A549 (cell line): ENCODE results near the gene ABRAXAS1. TPM values are rescaled to one million over a fixed set of nuclear protein-coding genes. Genes with fewer than 3 reads are reported as not detected.

Source experiments
- ATAC-seq, 2 experiments: fragments of 200-7000 bp in 1 of 2; fragments of >200 bp in 1 of 2; cut with Nextera tagmentation in 1 of 2; cut with Tn5 transposase in 1 of 2; 3 replicates each; pipeline versions ENCODE4 v1.8.0 to v1.9.1; 2018 to 2020; ENCODE audit warnings: mild to moderate bottlenecking in 1 of 2, moderate library complexity in 1 of 2
- CTCF ChIA-PET: fragments of 300-600 bp; sonication (Branson Sonifier 250); formaldehyde crosslinking; extraction: SDS; loops from one replicate; lab custom pipeline; 2021; ENCODE audit warnings: antibody characterized with exemption, inconsistent platforms; lab: Yijun Ruan, JAX
- POLR2A ChIA-PET: fragments of 350-600 bp; formaldehyde crosslinking; extraction: SDS; loops from one replicate; lab custom pipeline; 2021; ENCODE audit warnings: antibody characterized with exemption, inconsistent platforms; lab: Yijun Ruan, JAX
- DNase-seq, 2 experiments: peaks; one replicate each; pipeline versions ENCODE4 v3.0.0 to v3.0.0-alpha.2; 2011 to 2016; ENCODE audit warnings: low read depth in 1 of 2, low spot score in 1 of 2
- FAIRE-seq: peaks from 2 replicates; lab custom pipeline; 2011; peaks lifted over from hg19 to GRCh38; lab: Jason Lieb, UNC
- H3K27ac ChIP-seq, 2 experiments: fragments of >200 bp; sonication (Bioruptor Twin); formaldehyde crosslinking; 3 replicates each; pipeline ENCODE4 v1.5.1; 2016 to 2017
- H3K4me1 ChIP-seq: fragments of >200 bp; sonication (Bioruptor Twin); formaldehyde crosslinking; 3 replicates; pipeline ENCODE4 v1.6.1; 2016
- H3K4me2 ChIP-seq: fragments of >200 bp; sonication (Bioruptor Twin); formaldehyde crosslinking; 3 replicates; pipeline ENCODE4 v1.6.1; 2016
- H3K4me3 ChIP-seq: fragments of >200 bp; sonication (Bioruptor Twin); formaldehyde crosslinking; 3 replicates; pipeline ENCODE4 v1.5.1; 2016
- H3K9me3 ChIP-seq: fragments of >200 bp; sonication (Bioruptor Twin); formaldehyde crosslinking; 3 replicates; pipeline ENCODE4 v1.6.1; 2016
- ATOH8 ChIP-seq: fragments of 250-450 bp; sonication (Bioruptor Pico); IDR thresholded peaks from 2 replicates; pipeline ENCODE4 v1.5.0; 2020; ENCODE audit warnings: low read depth, mild to moderate bottlenecking, moderate library complexity
- BCL3 ChIP-seq: fragments of >200 bp; sonication (Bioruptor Twin); formaldehyde crosslinking; IDR thresholded peaks from 3 replicates; pipeline ENCODE4 v1.6.1; 2016
- CHD4 ChIP-seq: fragments of 200-600 bp; sonication (generic); IDR thresholded peaks from 2 replicates; pipeline ENCODE4 v1.6.1; 2016; ENCODE audit warnings: antibody characterized with exemption, mild to moderate bottlenecking, borderline replicate concordance
- EHF ChIP-seq: fragments of 250-450 bp; sonication (Bioruptor Pico); IDR thresholded peaks from 2 replicates; pipeline ENCODE4 v1.5.0; 2020; ENCODE audit warnings: mild to moderate bottlenecking
- ESRRA ChIP-seq: fragments of 150-350 bp; IDR thresholded peaks from 2 replicates; pipeline ENCODE4 v1.6.1; 2014; ENCODE audit warnings: mild to moderate bottlenecking, low read length, borderline replicate concordance
- FOSB ChIP-seq: fragments of 250-450 bp; sonication (Bioruptor Pico); IDR thresholded peaks from 2 replicates; pipeline ENCODE4 v1.5.0; 2020; ENCODE audit warnings: mild to moderate bottlenecking, moderate library complexity
- HES2 ChIP-seq: fragments of >200 bp; sonication (Bioruptor Twin); formaldehyde crosslinking; IDR thresholded peaks from 2 replicates; pipeline ENCODE4 v1.6.1; 2016
- HEYL ChIP-seq: fragments of 250-450 bp; sonication (Bioruptor Pico); IDR thresholded peaks from 2 replicates; pipeline ENCODE4 v1.8.0; 2021; ENCODE audit warnings: mild to moderate bottlenecking, moderate library complexity
- HMGXB4 ChIP-seq: fragments of 250-450 bp; sonication (Bioruptor Pico); IDR thresholded peaks from 2 replicates; pipeline ENCODE4 v1.5.0; 2021; ENCODE audit warnings: mild to moderate bottlenecking, moderate library complexity, borderline replicate concordance
- HOXA7 ChIP-seq: fragments of 250-450 bp; sonication (Bioruptor Pico); IDR thresholded peaks from 2 replicates; pipeline ENCODE4 v1.5.0; 2020; ENCODE audit warnings: mild to moderate bottlenecking, moderate library complexity
- HOXB13 ChIP-seq: fragments of 250-450 bp; sonication (Bioruptor Pico); IDR thresholded peaks from 2 replicates; pipeline ENCODE4 v1.5.0; 2020; ENCODE audit warnings: low read depth, mild to moderate bottlenecking, moderate library complexity
- JUNB ChIP-seq: fragments of >200 bp; sonication (Bioruptor Twin); formaldehyde crosslinking; IDR thresholded peaks from 2 replicates; pipeline ENCODE4 v1.6.1; 2016
- KDM1A ChIP-seq: fragments of 200-600 bp; sonication (generic); IDR thresholded peaks from 2 replicates; pipeline ENCODE4 v1.6.1; 2016; ENCODE audit warnings: low read depth, mild to moderate bottlenecking
- KDM5A ChIP-seq: fragments of 200-600 bp; sonication (generic); IDR thresholded peaks from 2 replicates; pipeline ENCODE4 v1.6.1; 2016; ENCODE audit warnings: antibody characterized with exemption, mild to moderate bottlenecking
- MAZ ChIP-seq: fragments of 150-350 bp; IDR thresholded peaks from 2 replicates; pipeline ENCODE4 v1.6.1; 2014; ENCODE audit warnings: antibody characterized with exemption, low read depth, low read length, borderline replicate concordance
- MYC ChIP-seq: IDR thresholded peaks from 2 replicates; pipeline ENCODE4 v1.6.1; 2012; ENCODE audit warnings: mild to moderate bottlenecking, inconsistent platforms, low read length, improper control_type of control experiment, borderline replicate concordance
- NFE2L2 ChIP-seq: fragments of 150-350 bp; conservative IDR thresholded peaks from 2 replicates; pipeline ENCODE4 v1.6.1; 2014; ENCODE audit warnings: low read length
- NR3C1 ChIP-seq: fragments of >200 bp; sonication (Bioruptor Twin); formaldehyde crosslinking; IDR thresholded peaks from 3 replicates; pipeline ENCODE4 v1.6.1; 2017
- PHF8 ChIP-seq: fragments of 200-600 bp; sonication (generic); IDR thresholded peaks from 2 replicates; pipeline ENCODE4 v1.6.1; 2016; ENCODE audit warnings: low read depth, mild to moderate bottlenecking, antibody characterized with exemption, moderate library complexity, borderline replicate concordance
- RARB ChIP-seq: fragments of 250-450 bp; sonication (Bioruptor Pico); IDR thresholded peaks from 2 replicates; pipeline ENCODE4 v1.8.0; 2021; ENCODE audit warnings: mild to moderate bottlenecking, moderate library complexity
- RCOR1 ChIP-seq: fragments of 150-350 bp; IDR thresholded peaks from 2 replicates; pipeline ENCODE4 v1.6.1; 2014; ENCODE audit warnings: antibody characterized with exemption, low read length, low read depth
- SMC3 ChIP-seq: fragments of >200 bp; sonication (Bioruptor Twin); formaldehyde crosslinking; IDR thresholded peaks from 3 replicates; pipeline ENCODE4 v1.6.1; 2018; ENCODE audit warnings: inconsistent platforms
- SREBF2 ChIP-seq: fragments of 450-650 bp; IDR thresholded peaks from 2 replicates; pipeline ENCODE4 v1.6.1; 2014; ENCODE audit warnings: mild to moderate bottlenecking, moderate library complexity
- TP53 ChIP-seq: fragments of 250-450 bp; sonication (Bioruptor Pico); IDR thresholded peaks from 2 replicates; pipeline ENCODE4 v1.5.0; 2021; ENCODE audit warnings: mild to moderate bottlenecking, moderate library complexity
- ZC3H11A ChIP-seq: fragments of 450-650 bp; IDR thresholded peaks from 2 replicates; pipeline ENCODE4 v1.6.1; 2014; ENCODE audit warnings: antibody characterized with exemption, mild to moderate bottlenecking
- ZFP36 ChIP-seq: fragments of 450-650 bp; IDR thresholded peaks from 2 replicates; pipeline ENCODE4 v1.6.1; 2014; ENCODE audit warnings: borderline replicate concordance; ENCODE audit not compliant: partially characterized antibody
- ZSCAN20 ChIP-seq: fragments of 250-450 bp; sonication (Bioruptor Pico); IDR thresholded peaks from 2 replicates; pipeline ENCODE4 v1.8.0; 2022; ENCODE audit warnings: mild to moderate bottlenecking, moderate library complexity
- WGBS: methylation state at CpG from one replicate; pipeline ENCODE4 v1.1.6; 2017; ENCODE audit errors: missing lambda C conversion rate; 5-methylcytosine and 5-hydroxymethylcytosine counted together
- polyA plus RNA-seq, 4 experiments: library from polyadenylated mRNA; depleted of rRNA in 3 of 4; stranded (reverse); fragments of >200 nt; fragmentation: RNase III in 1 of 4; extraction: RNeasy Plus Mini Kit Qiagen cat#74134 plus additional on column Dnase treatment in 1 of 4; gene quantifications; 2 replicates in 3 of 4; 3 replicates in 1 of 4; pipeline ENCODE4 v1.2.3, GENCODE V29; 2011 to 2017
- TF ChIP-seq, protein P1 (sequence below): fragments of 450-650 bp; IDR thresholded peaks from 2 replicates; pipeline ENCODE4 v1.6.1; 2014; ENCODE audit warnings: antibody characterized with exemption
- TF ChIP-seq, protein P2 (sequence below): IDR thresholded peaks from 2 replicates; pipeline ENCODE4 v1.6.1; 2012
- TF ChIP-seq, protein P3 (sequence below): fragments of 200-600 bp; sonication (generic); IDR thresholded peaks from 2 replicates; pipeline ENCODE4 v1.6.1; 2016; ENCODE audit warnings: antibody characterized with exemption, mild to moderate bottlenecking, moderate library complexity

The ABRAXAS1 gene
- polyA plus RNA-seq, 2 of the 4 experiments (the other 2 are of a cell fraction), result 9.6 to 16.5 TPM

- Histone ChIP-seq H3K27ac (peak within 1 kb of the TSS; percentile 90 to 92), H3K4me3 (peak within 1 kb of the TSS; percentile 88), H3K4me1 (peaks cover 20% of the 10 kb centered on the region; the same call in 2 of the 3 replicates), H3K9me3 (no peaks in the 10 kb centered on the region), H3K4me2 (peak within 1 kb of the TSS; percentile 98)
- DNase-seq (peak; percentile 93 to 98), FAIRE-seq (no peak), ATAC-seq (peak; percentile 97 to 98)
- ChIA-PET CTCF (interaction anchor here (0.8 kb wide), 1 partner anchor 14 kb away, joined by 3 read pairs; no protein-coding TSS in a partner anchor), POLR2A (interaction anchor here (0.8 to 2.9 kb wide), 7 partner anchors 8 to 346 kb away, joined by 3 to 13 read pairs (median 3); partner anchors contain the start of genes ABRAXAS1 and COQ2)
- whole genome bisulfite sequencing, result under 1% methylated on average over 53 of the region's 58 CpGs
- TF ChIP-seq NFE2L2 (no peak), ESRRA (no peak), TP53 (CRISPR knock-in tag) (no peak), ZSCAN20 (CRISPR knock-in tag) (no peak), NR3C1 (no peak), RARB (CRISPR knock-in tag) (no peak), EHF (CRISPR knock-in tag) (no peak), HOXA7 (no peak), ATOH8 (CRISPR knock-in tag) (no peak), KDM1A (no peak), MYC (no peak), HOXB13 (CRISPR knock-in tag) (no peak), SREBF2 (no peak), BCL3 (peak; percentile 65; the same call in 2 of the 3 replicates), ZC3H11A (peak; percentile 19; the same call in 1 of the 2 replicates), KDM5A (peak; percentile 94), HES2 (no peak), HMGXB4 (no peak), FOSB (CRISPR knock-in tag) (no peak), HEYL (CRISPR knock-in tag) (no peak), MAZ (no peak), ZFP36 (no peak), JUNB (no peak), CHD4 (no peak), PHF8 (peak; percentile 71), SMC3 (peak; percentile 32; the same call in 1 of the 3 replicates), RCOR1 (no peak)
- TF ChIP-seq, protein P1, sequence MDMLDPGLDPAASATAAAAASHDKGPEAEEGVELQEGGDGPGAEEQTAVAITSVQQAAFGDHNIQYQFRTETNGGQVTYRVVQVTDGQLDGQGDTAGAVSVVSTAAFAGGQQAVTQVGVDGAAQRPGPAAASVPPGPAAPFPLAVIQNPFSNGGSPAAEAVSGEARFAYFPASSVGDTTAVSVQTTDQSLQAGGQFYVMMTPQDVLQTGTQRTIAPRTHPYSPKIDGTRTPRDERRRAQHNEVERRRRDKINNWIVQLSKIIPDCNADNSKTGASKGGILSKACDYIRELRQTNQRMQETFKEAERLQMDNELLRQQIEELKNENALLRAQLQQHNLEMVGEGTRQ, result peak; percentile 97
- TF ChIP-seq, protein P2, sequence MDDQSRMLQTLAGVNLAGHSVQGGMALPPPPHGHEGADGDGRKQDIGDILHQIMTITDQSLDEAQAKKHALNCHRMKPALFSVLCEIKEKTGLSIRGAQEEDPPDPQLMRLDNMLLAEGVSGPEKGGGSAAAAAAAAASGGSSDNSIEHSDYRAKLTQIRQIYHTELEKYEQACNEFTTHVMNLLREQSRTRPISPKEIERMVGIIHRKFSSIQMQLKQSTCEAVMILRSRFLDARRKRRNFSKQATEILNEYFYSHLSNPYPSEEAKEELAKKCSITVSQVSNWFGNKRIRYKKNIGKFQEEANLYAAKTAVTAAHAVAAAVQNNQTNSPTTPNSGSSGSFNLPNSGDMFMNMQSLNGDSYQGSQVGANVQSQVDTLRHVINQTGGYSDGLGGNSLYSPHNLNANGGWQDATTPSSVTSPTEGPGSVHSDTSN, result peak; percentile 67
- TF ChIP-seq, protein P3, sequence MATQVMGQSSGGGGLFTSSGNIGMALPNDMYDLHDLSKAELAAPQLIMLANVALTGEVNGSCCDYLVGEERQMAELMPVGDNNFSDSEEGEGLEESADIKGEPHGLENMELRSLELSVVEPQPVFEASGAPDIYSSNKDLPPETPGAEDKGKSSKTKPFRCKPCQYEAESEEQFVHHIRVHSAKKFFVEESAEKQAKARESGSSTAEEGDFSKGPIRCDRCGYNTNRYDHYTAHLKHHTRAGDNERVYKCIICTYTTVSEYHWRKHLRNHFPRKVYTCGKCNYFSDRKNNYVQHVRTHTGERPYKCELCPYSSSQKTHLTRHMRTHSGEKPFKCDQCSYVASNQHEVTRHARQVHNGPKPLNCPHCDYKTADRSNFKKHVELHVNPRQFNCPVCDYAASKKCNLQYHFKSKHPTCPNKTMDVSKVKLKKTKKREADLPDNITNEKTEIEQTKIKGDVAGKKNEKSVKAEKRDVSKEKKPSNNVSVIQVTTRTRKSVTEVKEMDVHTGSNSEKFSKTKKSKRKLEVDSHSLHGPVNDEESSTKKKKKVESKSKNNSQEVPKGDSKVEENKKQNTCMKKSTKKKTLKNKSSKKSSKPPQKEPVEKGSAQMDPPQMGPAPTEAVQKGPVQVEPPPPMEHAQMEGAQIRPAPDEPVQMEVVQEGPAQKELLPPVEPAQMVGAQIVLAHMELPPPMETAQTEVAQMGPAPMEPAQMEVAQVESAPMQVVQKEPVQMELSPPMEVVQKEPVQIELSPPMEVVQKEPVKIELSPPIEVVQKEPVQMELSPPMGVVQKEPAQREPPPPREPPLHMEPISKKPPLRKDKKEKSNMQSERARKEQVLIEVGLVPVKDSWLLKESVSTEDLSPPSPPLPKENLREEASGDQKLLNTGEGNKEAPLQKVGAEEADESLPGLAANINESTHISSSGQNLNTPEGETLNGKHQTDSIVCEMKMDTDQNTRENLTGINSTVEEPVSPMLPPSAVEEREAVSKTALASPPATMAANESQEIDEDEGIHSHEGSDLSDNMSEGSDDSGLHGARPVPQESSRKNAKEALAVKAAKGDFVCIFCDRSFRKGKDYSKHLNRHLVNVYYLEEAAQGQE, result peak; percentile 84
Measured at GRCh38 chr4:83455281-83456183, 29.4 kb downstream of the ABRAXAS1 start, which contains the start of the genes HELQ and MRPS18C. HELQ (minus strand) TSS chr4:83455823; CDS start chr4:83455693, 130 bp downstream. MRPS18C (plus strand) TSS chr4:83456058; CDS start chr4:83456078, 20 bp downstream.
